Measurements from ENCODE around the gene ARHGEF9. TPM values are rescaled to one million over a fixed set of nuclear protein-coding genes. Genes with fewer than 3 reads are reported as not detected.
"Not testable (repeated sequence)": the region's sequence is repeated elsewhere in the genome, so short reads cannot be mapped to it uniquely, and the experiment has no call there.

The ARHGEF9 gene
- 100 to 1,000 TPM in 1 of 5 donors, 10 to 100 TPM in 4; 10.3 to 103 (median 35.1) TPM for total RNA-seq
- 10 to 100 TPM in 2 of 3 donors, 1 to 10 TPM in 1; 7.6 to 12.9 (median 12.1) TPM for polyA plus RNA-seq
- long read RNA-seq, donor 1, partial matches to known transcripts: 6 of 7 reads
- long read RNA-seq, donor 1, other reads (novel, unspliced or antisense): 0 of 7 reads
- long read RNA-seq, donor 2, full-length matches to known transcripts: 2 of 7 reads
- long read RNA-seq, donor 2, partial matches to known transcripts: 5 of 7 reads
- long read RNA-seq, donor 2, other reads (novel, unspliced or antisense): 0 of 7 reads
- long read RNA-seq, donor 3, partial matches to known transcripts: 0 of 1 reads
- long read RNA-seq, donor 3, other reads (novel, unspliced or antisense): 0 of 1 reads
- long read RNA-seq, donor 4: 0 reads
- long read RNA-seq, donor 5, full-length matches to known transcripts: 3 of 3 reads
- long read RNA-seq, donor 5, partial matches to known transcripts: 0 of 3 reads
- long read RNA-seq, donor 5, other reads (novel, unspliced or antisense): 0 of 3 reads
- long read RNA-seq, donor 6, partial matches to known transcripts: 12 of 17 reads
- long read RNA-seq, donor 6, other reads (novel, unspliced or antisense): 0 of 17 reads
- long read RNA-seq, donor 7: 0 reads
- long read RNA-seq, donor 8, partial matches to known transcripts: 0 of 1 reads
- long read RNA-seq, donor 8, other reads (novel, unspliced or antisense): 0 of 1 reads
- long read RNA-seq, donor 9, partial matches to known transcripts: 0 of 2 reads
- long read RNA-seq, donor 9, other reads (novel, unspliced or antisense): 0 of 2 reads
- long read RNA-seq, donor 10, partial matches to known transcripts: 7 of 7 reads
- long read RNA-seq, donor 10, other reads (novel, unspliced or antisense): 0 of 7 reads

DNA sequence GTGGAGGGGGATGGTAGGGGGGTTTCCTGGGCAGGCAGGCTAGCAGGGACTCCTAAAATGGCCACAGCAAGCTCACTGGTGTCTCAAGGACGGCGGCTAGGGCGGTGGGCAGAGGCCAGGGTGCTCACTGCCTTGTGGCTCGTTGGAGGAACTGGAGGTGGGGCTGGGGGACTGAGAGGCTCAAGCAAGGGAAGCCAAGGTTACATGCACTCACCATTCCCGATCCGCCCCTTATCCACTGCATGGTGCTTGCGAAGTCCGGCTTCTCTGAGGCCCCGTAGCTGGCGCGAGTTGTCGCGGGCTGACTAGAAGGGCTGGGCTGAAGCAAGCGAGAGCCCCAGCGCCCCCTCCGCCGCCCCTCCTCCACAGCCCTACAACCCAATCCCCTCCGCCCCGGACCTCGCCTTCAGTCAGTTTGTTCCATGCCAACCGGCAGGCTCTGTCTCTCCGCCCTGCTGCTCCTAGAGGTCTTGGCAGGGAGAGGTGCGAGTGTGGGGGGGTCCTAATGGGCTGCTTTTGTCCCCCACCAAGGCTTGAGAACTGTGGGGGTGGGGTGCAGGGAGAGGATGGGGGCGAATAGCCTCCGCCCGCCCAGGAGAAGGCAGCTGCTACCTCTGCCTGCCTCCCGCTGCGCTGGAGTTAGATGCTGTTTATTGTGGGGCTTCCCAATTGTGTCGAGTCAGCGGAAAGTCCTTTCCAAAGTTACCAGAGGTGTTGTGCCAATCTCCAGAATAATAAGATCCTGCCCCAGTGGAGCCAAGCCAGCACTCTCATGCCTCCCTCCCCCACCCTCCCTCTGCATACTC lies at the start of gene ARHGEF9:
Gene ARHGEF9 (minus strand): TSS at position 313 of the 806 bp plus-strand sequence. CDS start 69 bp downstream, at position 244.
- H3K36me3 ChIP-seq: no peaks in the 10 kb centered on the region
- no peaks in the 10 kb centered on the region for H3K4me1 ChIP-seq
- 0 to 29% (median 8%) methylated on average over 4 to 30 of the region's 30 CpGs for WGBS, 5 donors
- intact Hi-C loops (cut with DNase I; ENCODE audit: low total_unique reads): no loop called here
- TF ChIP-seq POLR2A (IDR thresholded peaks at IDR 0.05): no peak
- no peak for TF ChIP-seq CTCF (IDR thresholded peaks at IDR 0.05)
- TF ChIP-seq POLR2AphosphoS5 (IDR thresholded peaks at IDR 0.05): no peak
- H3K9me3 ChIP-seq: no peaks in the 10 kb centered on the region
- peak within 1 kb of the TSS; percentile 40 to 55 (median 52) for H3K4me3 ChIP-seq
- H3K27ac ChIP-seq: peak within 1 kb of the TSS in 4 of 5 donors; percentile 29 to 64 (median 55)
- DNase-seq: peak; percentile 26 to 86
- H3K27me3 ChIP-seq: peaks cover 0 to 11% (median 0%) of the 10 kb centered on the region in 3 donors

DNA sequence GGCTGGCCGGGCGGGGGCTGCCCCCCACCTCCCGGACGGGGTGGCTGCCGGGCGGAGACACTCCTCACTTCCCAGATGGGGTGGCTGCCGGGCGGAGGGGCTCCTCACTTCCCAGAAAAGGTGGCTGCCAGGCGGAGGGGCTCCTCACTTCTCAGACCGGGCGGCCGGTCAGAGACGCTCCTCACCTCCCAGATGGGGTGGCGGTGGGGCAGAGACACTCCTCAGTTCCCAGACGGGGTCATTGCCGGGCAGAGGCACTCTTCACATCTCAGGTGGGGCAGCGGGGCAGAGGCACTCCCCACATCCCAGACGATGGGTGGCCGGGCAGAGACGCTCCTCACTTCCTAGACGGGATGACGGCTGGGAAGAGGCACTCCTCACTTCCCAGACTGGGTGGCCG lies 40.4 kb upstream of the ARHGEF9 start:
- 94 to 97% (median 97%) methylated on average over 11 to 23 of the region's 23 CpGs for WGBS, 5 donors
- peaks cover 0 to 44% (median 13%) of the 10 kb centered on the region in 4 donors for H3K9me3 ChIP-seq
- DNase-seq; H3K4me3 ChIP-seq; H3K27me3 ChIP-seq; H3K36me3 ChIP-seq; H3K27ac ChIP-seq; H3K4me1 ChIP-seq; intact Hi-C loops (cut with DNase I; ENCODE audit: low total_unique reads): not testable (repeated sequence)

GRCh38 chrX:63818156-63818555 lies 33.1 kb upstream of the ARHGEF9 start:
- WGBS, 5 donors: 83 to 100% (median 91%) methylated on average over 4 of the region's 4 CpGs
- H3K27me3 ChIP-seq: no peaks in the 10 kb centered on the region
- TF ChIP-seq EP300 (IDR thresholded peaks at IDR 0.05) (no peak), CTCF (IDR thresholded peaks at IDR 0.05) (no peak), POLR2A (IDR thresholded peaks at IDR 0.05) (no peak), POLR2AphosphoS5 (IDR thresholded peaks at IDR 0.05) (no peak)
- no peak overlapping the region for H3K4me3 ChIP-seq
- H3K9me3 ChIP-seq: peaks cover 0 to 7% (median 0%) of the 10 kb centered on the region in 4 donors
- no peaks in the 10 kb centered on the region for H3K36me3 ChIP-seq
- no peak for DNase-seq
- no peak overlapping the region for H3K27ac ChIP-seq
- no peaks in the 10 kb centered on the region for H3K4me1 ChIP-seq
- intact Hi-C loops (cut with DNase I; ENCODE audit: low total_unique reads): no loop called here

- TF ChIP-seq POLR2AphosphoS5 (IDR thresholded peaks at IDR 0.05) (no peak), POLR2A (IDR thresholded peaks at IDR 0.05) (no peak), EP300 (IDR thresholded peaks at IDR 0.05) (no peak), CTCF (IDR thresholded peaks at IDR 0.05) (no peak)
- peaks cover 0 to 2% (median 0%) of the 10 kb centered on the region in 4 donors for H3K9me3 ChIP-seq
- H3K27me3 ChIP-seq: no peaks in the 10 kb centered on the region
- H3K27ac ChIP-seq: no peak overlapping the region
- H3K4me1 ChIP-seq: no peaks in the 10 kb centered on the region
- intact Hi-C loops (cut with DNase I; ENCODE audit: low total_unique reads): no loop called here
- no peak overlapping the region for H3K4me3 ChIP-seq
- 46 to 83% (median 76%) methylated on average over 4 of the region's 4 CpGs for WGBS, 5 donors
- H3K36me3 ChIP-seq: no peaks in the 10 kb centered on the region
- no peak for DNase-seq
Measured at GRCh38 chrX:63817696-63818095, 32.7 kb upstream of the ARHGEF9 start.

All from stomach (tissue), 19 donors.